ENCODE results near the gene RHPN2.

GRCh38 chr19:33047422-33047821, 17.3 kb downstream of the RHPN2 start:
- TF ChIP-seq CTCF (IDR thresholded peaks at IDR 0.05) (no peak), ZFX (IDR thresholded peaks at IDR 0.05; ENCODE audit: borderline replicate concordance) (no peak)
